Measurements from ENCODE around the gene C1QTNF8. TPM values are rescaled to one million over a fixed set of nuclear protein-coding genes. Genes with fewer than 3 reads are reported as not detected.

Gene C1QTNF8
- total and polyA plus RNA-seq, 2 of the 8 experiments (the other 6 are each of a cell fraction or from before 2014, with no cell fraction given), result not detected

GRCh38 chr16:1117176-1117900 lies 21.3 kb upstream of the C1QTNF8 start:
- no peak overlapping the region for H4K5ac ChIP-seq (ENCODE audit: insufficient read length, low read depth, low read length)
- H2BK15ac ChIP-seq (ENCODE audit: low read length), result no peak overlapping the region
- no peak overlapping the region for H3K9ac ChIP-seq (replicated peaks in 1 of 4; ENCODE audit: extremely low read depth in 1 of 4, low read depth in 3 of 4, low read length in 3 of 4)
- H3K27me3 ChIP-seq (replicated peaks in 1 of 4; ENCODE audit: control insufficient read depth in 3 of 4, extremely low read depth in 1 of 4, insufficient read depth in 3 of 4, low read length in 3 of 4), result peaks cover 0 to 4% (median 0%) of the 10 kb centered on the region in 4 experiments; a peak in 3 of 7 replicates
- H2BK20ac ChIP-seq (ENCODE audit: low read length), result no peak overlapping the region
- no peaks in the 10 kb centered on the region; the same call in 1 of the 2 replicates for H3K23me2 ChIP-seq (ENCODE audit: low read depth, low read length)
- no peak overlapping the region for H3K56ac ChIP-seq (replicated peaks; ENCODE audit: insufficient read length, low read depth, low read length)
- no peak overlapping the region for H3K23ac ChIP-seq (ENCODE audit: insufficient read length)
- no peak overlapping the region for H2BK12ac ChIP-seq (ENCODE audit: low read depth, low read length)
- no peak overlapping the region for H2BK120ac ChIP-seq (replicated peaks; ENCODE audit: low read depth, low read length)
- H2BK5ac ChIP-seq (ENCODE audit: low read depth, low read length), result no peak overlapping the region
- no peak overlapping the region for H3K4me2 ChIP-seq (ENCODE audit: insufficient read depth in 1 of 2, low read depth in 2 of 2, low read length in 2 of 2)
- WGBS, 2 experiments (ENCODE audit: extremely low coverage in 1 of 2, insufficient coverage in 1 of 2, insufficient read length in 1 of 2, insufficient replicate concordance in 2 of 2, low coverage in 1 of 2, low lambda C conversion rate in 2 of 2, missing lambda C conversion rate in 1 of 2), result 86% methylated on average over 32 of the region's 34 CpGs; no CpG with 5 or more reads in 1 of the 2 experiments
- H3K18ac ChIP-seq (ENCODE audit: extremely low read depth, low read length), result no peak overlapping the region
- FAIRE-seq, result no peak
- no peaks in the 10 kb centered on the region for H3K79me1 ChIP-seq (ENCODE audit: low read depth, low read length)
- H3K9me3 ChIP-seq (ENCODE audit: insufficient read depth in 2 of 2, low read depth in 1 of 2, low read length in 1 of 2), result no peaks in the 10 kb centered on the region
- H3K4ac ChIP-seq (replicated peaks; ENCODE audit: insufficient read length, low read depth, low read length), result no peak overlapping the region
- no peak overlapping the region for H4K91ac ChIP-seq (replicated peaks; ENCODE audit: insufficient read length, low read length)
- no peak overlapping the region; the same call in 1 of the 2 replicates for H4K8ac ChIP-seq (ENCODE audit: extremely low read depth, insufficient read depth, low read length)
- peaks cover 0 to 3% (median 0%) of the 10 kb centered on the region in 4 experiments; a peak in 2 of 7 replicates for H3K4me1 ChIP-seq (replicated peaks in 1 of 4; ENCODE audit: control insufficient read depth in 3 of 4, insufficient read depth in 4 of 4, low read length in 3 of 4)
- no peak overlapping the region for H3K14ac ChIP-seq (ENCODE audit: insufficient read length)
- no peaks in the 10 kb centered on the region for H3K36me3 ChIP-seq (ENCODE audit: control insufficient read depth in 2 of 4, insufficient read depth in 4 of 4, low read length in 3 of 4)
- POLR2A ChIA-PET (ENCODE audit: partially characterized antibody), result no interaction called here
- CTCF ChIA-PET (ENCODE audit: partially characterized antibody), result interaction anchor here (0.9 to 1.6 kb wide), 3 partner anchors 57 to 77 kb away, joined by 3 to 5 read pairs (median 3); no protein-coding TSS in a partner anchor
- H3K79me2 ChIP-seq (ENCODE audit: control insufficient read depth in 1 of 2, insufficient read depth in 2 of 2, low read length in 2 of 2), result no peaks in the 10 kb centered on the region
- no peak for DNase-seq (ENCODE audit: low read depth in 1 of 2, low spot score in 2 of 2)
- no peak overlapping the region for H2AFZ ChIP-seq (ENCODE audit: low read length)
- peaks cover 0 to 4% of the 10 kb centered on the region in 2 experiments for H4K20me1 ChIP-seq (replicated peaks in 1 of 2; ENCODE audit: control insufficient read depth in 1 of 2, insufficient read depth in 2 of 2, low read length in 2 of 2)
- H3K27ac ChIP-seq (ENCODE audit: low read depth, low read length), result no peak overlapping the region
- H2AK5ac ChIP-seq (ENCODE audit: low read depth, low read length), result no peak overlapping the region
- H3K4me3 ChIP-seq (ENCODE audit: extremely low read depth in 1 of 4, insufficient read depth in 2 of 4, low read depth in 3 of 4, low read length in 4 of 4), result no peak overlapping the region
- TF ChIP-seq JUN (IDR thresholded peaks at IDR 0.05; ENCODE audit: low read depth, low read length) (no peak), SIRT6 (IDR thresholded peaks at IDR 0.05; ENCODE audit: low read length) (no peak)

All from H1 (cell line).